Kidney epithelial cell (primary cell): Measurements from ENCODE around the gene C2orf72. TPM values are rescaled to one million over a fixed set of nuclear protein-coding genes. Genes with fewer than 3 reads are reported as not detected.

Experiments
- DNase-seq: peaks from one replicate; pipeline ENCODE4 v3.0.0-alpha.2; 2010; ENCODE audit warnings: low read depth
- H3K27me3 ChIP-seq: 2 replicates; pipeline ENCODE4 v1.6.0; 2011; ENCODE audit warnings: low read length; ENCODE audit not compliant: control insufficient read depth, insufficient read depth
- H3K36me3 ChIP-seq: 2 replicates; pipeline ENCODE4 v1.5.1; 2011; ENCODE audit warnings: low read length; ENCODE audit not compliant: control insufficient read depth, insufficient read depth
- H3K4me3 ChIP-seq: 2 replicates; pipeline ENCODE4 v1.5.1; 2011; ENCODE audit warnings: low read depth, mild to moderate bottlenecking, control low read depth, low read length
- total RNA-seq: library from RNA; depleted of rRNA; stranded (reverse); fragments of >200 nt; gene quantifications from 2 replicates; pipeline ENCODE4 v1.2.3, GENCODE V29; 2015
- TF ChIP-seq, protein P1 (sequence below): IDR thresholded peaks from 2 replicates; pipeline ENCODE4 v1.5.1; 2011; ENCODE audit warnings: mild to moderate bottlenecking, moderate library complexity, low read length, control low read depth, inconsistent platforms; ENCODE audit not compliant: insufficient read depth, poor library complexity, severe bottlenecking

The C2orf72 gene
- total RNA-seq, 1 donor from 2014 or later = 0.63 TPM

- Histone ChIP-seq H3K27me3 (no peaks in the 10 kb centered on the region), H3K4me3 (no peak overlapping the region), H3K36me3 (peaks cover 4% of the 10 kb centered on the region)
- no peak for DNase-seq
- TF ChIP-seq, protein P1, sequence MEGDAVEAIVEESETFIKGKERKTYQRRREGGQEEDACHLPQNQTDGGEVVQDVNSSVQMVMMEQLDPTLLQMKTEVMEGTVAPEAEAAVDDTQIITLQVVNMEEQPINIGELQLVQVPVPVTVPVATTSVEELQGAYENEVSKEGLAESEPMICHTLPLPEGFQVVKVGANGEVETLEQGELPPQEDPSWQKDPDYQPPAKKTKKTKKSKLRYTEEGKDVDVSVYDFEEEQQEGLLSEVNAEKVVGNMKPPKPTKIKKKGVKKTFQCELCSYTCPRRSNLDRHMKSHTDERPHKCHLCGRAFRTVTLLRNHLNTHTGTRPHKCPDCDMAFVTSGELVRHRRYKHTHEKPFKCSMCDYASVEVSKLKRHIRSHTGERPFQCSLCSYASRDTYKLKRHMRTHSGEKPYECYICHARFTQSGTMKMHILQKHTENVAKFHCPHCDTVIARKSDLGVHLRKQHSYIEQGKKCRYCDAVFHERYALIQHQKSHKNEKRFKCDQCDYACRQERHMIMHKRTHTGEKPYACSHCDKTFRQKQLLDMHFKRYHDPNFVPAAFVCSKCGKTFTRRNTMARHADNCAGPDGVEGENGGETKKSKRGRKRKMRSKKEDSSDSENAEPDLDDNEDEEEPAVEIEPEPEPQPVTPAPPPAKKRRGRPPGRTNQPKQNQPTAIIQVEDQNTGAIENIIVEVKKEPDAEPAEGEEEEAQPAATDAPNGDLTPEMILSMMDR = no peak
These were observed 51.4 kb downstream of the C2orf72 start for GRCh38 chr2:231088754-231089153.

GRCh38 chr2:231093933-231094332 is 56.6 kb downstream of the C2orf72 start:
- Histone ChIP-seq H3K36me3 (peaks cover 2% of the 10 kb centered on the region), H3K27me3 (no peaks in the 10 kb centered on the region), H3K4me3 (no peak overlapping the region)
- DNase-seq = no peak
- TF ChIP-seq, protein P1 = no peak

- DNase-seq = no peak
- no peaks in the 10 kb centered on the region for H3K27me3 ChIP-seq
- no peak overlapping the region for H3K4me3 ChIP-seq
- TF ChIP-seq, protein P1 = no peak
- H3K36me3 ChIP-seq = no peaks in the 10 kb centered on the region
These were observed 57.5 kb downstream of the C2orf72 start for GRCh38 chr2:231094736-231095346.

Other genes starting within 250 kb of the C2orf72 start
- gene ITM2C, start 172.6 kb upstream of the C2orf72 start, total RNA-seq = 144 and 148 TPM in 2 replicates
- gene GPR55, start 112.3 kb upstream of the C2orf72 start, total RNA-seq = not detected in 2 replicates
- not detected in 2 replicates for gene SPATA3, start 41.4 kb upstream of the C2orf72 start, total RNA-seq
- 73.1 and 77.2 TPM in 2 replicates for gene PSMD1, start 19.3 kb downstream of the C2orf72 start, total RNA-seq
- 0.21 and 0.29 TPM in 2 replicates for gene HTR2B, start 87.5 kb downstream of the C2orf72 start, total RNA-seq
- 20.0 and 27.5 TPM in 2 replicates for gene ARMC9, start 161.1 kb downstream of the C2orf72 start, total RNA-seq